GM12874 (cell line): Measurements from ENCODE around the gene GABRG3.

Experiments
- TF ChIP-seq, protein P1 (sequence below): IDR thresholded peaks from 2 replicates; pipeline ENCODE4 v1.5.1; 2011; ENCODE audit warnings: low read depth, mild to moderate bottlenecking, control low read depth, low read length, moderate library complexity; ENCODE audit not compliant: insufficient read depth

The GABRG3 gene

DNA sequence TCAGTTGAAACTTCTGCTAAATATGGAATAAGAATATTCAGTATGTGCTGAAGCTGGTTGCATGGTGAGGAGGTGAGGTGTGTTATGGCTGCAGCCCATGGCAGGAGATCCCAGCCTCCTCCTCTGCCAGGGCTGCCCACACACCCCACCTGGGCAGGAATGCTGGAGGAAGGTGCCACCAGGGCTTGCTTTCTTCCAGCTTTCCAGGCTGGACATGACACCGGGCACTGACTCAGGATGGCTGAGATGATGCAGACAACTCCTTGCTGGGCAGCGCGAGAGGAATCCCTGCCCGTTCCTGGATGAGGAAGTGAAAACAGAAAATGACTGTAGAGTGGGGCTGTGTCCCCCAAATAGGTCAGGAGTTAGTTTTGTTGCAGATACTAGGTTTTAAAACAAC is 14.1 kb downstream of the GABRG3 start:
- TF ChIP-seq, protein P1, sequence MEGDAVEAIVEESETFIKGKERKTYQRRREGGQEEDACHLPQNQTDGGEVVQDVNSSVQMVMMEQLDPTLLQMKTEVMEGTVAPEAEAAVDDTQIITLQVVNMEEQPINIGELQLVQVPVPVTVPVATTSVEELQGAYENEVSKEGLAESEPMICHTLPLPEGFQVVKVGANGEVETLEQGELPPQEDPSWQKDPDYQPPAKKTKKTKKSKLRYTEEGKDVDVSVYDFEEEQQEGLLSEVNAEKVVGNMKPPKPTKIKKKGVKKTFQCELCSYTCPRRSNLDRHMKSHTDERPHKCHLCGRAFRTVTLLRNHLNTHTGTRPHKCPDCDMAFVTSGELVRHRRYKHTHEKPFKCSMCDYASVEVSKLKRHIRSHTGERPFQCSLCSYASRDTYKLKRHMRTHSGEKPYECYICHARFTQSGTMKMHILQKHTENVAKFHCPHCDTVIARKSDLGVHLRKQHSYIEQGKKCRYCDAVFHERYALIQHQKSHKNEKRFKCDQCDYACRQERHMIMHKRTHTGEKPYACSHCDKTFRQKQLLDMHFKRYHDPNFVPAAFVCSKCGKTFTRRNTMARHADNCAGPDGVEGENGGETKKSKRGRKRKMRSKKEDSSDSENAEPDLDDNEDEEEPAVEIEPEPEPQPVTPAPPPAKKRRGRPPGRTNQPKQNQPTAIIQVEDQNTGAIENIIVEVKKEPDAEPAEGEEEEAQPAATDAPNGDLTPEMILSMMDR = no peak

DNA sequence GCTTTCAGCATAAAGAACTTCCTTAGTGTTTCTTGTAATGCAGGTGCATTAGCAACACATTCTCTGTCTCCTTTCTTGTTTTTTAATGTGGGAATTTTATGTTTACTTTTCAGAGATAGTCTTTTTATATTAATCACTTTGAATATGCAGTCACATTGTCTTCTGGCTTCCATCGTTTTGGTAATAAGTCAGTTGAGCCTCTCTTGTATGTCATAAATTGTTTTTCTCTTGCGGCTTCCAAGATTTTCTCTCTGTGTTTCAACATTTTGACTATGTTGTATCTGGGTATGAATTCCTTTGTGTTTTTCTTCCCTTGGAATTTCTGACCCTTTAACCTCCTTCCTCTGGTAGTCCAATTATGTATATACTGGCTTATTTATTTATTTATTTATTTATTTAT is 25.3 kb downstream of the GABRG3 start:
- TF ChIP-seq, protein P1 = no peak

DNA sequence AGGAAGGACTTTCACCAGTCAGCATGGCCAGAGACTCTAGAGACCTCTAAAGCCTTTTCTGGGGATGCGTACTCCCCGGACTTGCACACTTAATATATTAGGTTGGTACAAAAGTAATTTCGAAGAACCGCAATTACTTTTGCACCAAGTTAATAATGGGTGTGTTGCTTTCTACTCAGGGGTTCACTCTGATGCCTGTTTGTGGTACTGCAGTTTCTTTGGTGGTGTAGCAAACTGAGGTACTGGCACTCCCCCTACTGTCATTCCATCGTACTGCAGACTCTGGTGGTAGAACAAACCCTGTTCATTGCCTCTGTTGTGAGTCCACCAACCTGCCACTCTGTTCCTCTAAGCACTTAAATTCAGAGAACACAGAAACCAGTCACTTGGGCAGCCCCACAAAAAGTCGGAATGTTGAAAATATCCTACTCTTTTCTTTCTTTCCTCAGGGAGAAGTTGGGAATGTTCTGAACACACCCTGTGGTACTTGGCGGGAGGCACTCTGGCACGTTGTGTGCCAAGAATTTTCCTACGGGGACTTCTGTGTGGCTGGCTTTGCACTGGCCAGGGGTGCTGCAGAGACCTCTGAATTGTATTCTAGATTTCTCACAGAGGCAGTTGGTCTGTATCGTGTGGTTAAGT is 46.3 kb downstream of the GABRG3 start:
- TF ChIP-seq, protein P1 = peak; percentile 52

DNA sequence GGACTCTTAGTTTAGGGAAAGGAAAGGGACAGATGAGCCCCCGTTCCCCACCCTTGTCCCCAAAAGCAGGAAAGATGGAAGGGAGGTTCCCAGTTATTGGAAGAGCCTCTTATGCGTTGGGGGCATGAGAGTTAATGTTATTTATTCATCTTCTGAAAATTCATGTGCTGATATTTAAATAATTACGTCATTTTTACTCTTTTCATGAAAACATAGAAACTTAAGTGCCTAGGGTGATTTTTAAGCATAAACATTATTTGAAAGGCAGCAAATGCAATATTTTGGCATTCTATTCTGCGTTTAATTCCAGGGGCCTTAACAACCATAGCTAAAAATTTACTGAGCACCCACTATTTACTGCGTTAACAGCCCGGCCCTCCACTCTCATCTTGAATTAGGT is 48.7 kb downstream of the GABRG3 start:
- TF ChIP-seq, protein P1 = no peak

DNA sequence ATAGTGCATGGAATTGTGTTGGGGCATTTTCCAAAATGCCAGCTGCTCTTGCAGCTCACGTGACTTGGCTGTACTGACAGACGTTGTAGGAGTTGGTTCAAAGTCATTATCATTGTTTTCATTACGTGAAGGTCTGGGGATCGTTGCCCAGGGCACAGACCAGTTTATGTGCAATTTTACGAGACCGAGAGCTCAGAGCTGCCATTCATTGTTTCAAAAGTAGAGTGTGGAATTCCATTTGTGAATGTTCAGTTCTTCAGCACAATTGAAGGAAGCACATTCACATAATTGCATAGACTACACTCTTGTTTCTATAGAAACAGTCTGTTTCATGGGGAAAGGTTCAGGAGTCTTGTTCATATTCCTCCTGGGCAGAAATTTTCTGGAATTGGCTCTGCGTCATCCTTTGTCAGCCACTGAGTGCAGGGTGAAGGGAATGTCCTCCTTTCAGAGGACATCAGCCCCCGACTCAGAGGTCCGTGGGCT is 54.5 kb downstream of the GABRG3 start:
- TF ChIP-seq, protein P1 = no peak

DNA sequence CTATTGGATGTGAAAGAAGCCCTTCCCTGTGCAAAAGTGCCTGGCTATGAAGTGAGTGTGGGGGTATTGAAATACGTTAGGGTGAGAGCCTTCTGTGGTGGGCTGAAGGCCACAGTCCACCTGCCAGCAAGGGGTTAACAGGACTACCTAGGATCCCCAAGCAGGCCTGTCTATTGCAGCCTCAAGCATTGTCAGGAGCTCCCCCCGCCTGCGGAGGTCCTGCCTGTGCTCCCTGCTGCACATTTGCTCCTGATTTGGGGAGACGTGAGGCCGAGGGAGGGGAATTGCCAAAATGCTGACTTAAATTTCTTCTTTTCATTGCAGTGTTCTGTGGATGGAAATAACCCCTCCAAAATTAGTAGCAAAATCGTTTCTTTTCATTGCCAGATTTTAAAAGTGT is 56.2 kb downstream of the GABRG3 start:
- TF ChIP-seq, protein P1 = no peak

DNA sequence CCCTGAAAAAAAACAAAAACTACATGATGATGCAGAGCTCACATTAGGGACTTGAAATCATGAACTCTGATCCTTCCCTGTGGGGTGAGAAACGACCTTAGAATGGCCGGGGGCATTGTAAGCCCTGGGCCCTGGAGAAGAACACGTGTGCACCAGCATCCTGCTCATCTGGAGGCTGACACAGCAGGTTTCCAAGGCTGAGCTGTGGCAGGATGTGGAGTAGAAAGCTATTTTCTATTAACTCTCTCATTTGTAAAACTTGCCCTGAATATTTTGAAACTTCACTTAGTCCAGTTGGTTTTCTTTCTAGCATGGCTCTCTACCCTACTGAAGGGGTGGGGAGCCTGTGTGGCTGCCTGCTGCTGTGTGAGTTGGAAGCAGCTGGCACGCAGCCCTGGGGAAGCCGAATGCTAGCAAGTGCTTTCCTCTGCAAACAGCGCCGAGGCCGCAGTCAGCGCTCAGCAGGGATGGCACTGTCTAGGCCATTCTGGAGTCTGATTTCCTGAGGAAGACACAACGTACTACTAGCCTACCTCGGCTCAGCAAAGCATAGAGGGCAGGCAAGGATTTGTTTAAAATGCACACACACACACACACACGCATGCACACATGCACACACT is 58.0 kb downstream of the GABRG3 start:
- TF ChIP-seq, protein P1 = no peak
